Ishikawa (cell line): Measurements from ENCODE around the gene CSNK1E.

Source experiments
- CEBPB ChIP-seq: IDR thresholded peaks from 2 replicates; pipeline ENCODE4 v1.6.1; 2012
- CREB1 ChIP-seq: IDR thresholded peaks from 2 replicates; pipeline ENCODE4 v1.6.1; 2012; ENCODE audit warnings: low read depth
- RAD21 ChIP-seq: IDR thresholded peaks from 2 replicates; pipeline ENCODE4 v1.6.1; 2012; ENCODE audit warnings: low read depth
- TAF1 ChIP-seq: IDR thresholded peaks from 2 replicates; pipeline ENCODE4 v1.6.1; 2012; ENCODE audit warnings: low read depth, mild to moderate bottlenecking
- TEAD4 ChIP-seq: IDR thresholded peaks from 2 replicates; pipeline ENCODE4 v1.6.1; 2012
- YY1 ChIP-seq: IDR thresholded peaks from 2 replicates; pipeline ENCODE4 v1.6.1; 2012; ENCODE audit warnings: low read depth
- ZBTB7A ChIP-seq: IDR thresholded peaks from 2 replicates; pipeline ENCODE4 v1.6.1; 2012; ENCODE audit warnings: low read depth
- TF ChIP-seq, protein P1 (sequence below): IDR thresholded peaks from 2 replicates; pipeline ENCODE4 v1.6.1; 2012
- TF ChIP-seq, protein P2 (sequence below): IDR thresholded peaks from 2 replicates; pipeline ENCODE4 v1.6.1; 2012; ENCODE audit warnings: low read depth, mild to moderate bottlenecking

- no peak for TF ChIP-seq RAD21
- TF ChIP-seq, protein P1, sequence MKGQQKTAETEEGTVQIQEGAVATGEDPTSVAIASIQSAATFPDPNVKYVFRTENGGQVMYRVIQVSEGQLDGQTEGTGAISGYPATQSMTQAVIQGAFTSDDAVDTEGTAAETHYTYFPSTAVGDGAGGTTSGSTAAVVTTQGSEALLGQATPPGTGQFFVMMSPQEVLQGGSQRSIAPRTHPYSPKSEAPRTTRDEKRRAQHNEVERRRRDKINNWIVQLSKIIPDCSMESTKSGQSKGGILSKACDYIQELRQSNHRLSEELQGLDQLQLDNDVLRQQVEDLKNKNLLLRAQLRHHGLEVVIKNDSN: no peak
- TF ChIP-seq, protein P2, sequence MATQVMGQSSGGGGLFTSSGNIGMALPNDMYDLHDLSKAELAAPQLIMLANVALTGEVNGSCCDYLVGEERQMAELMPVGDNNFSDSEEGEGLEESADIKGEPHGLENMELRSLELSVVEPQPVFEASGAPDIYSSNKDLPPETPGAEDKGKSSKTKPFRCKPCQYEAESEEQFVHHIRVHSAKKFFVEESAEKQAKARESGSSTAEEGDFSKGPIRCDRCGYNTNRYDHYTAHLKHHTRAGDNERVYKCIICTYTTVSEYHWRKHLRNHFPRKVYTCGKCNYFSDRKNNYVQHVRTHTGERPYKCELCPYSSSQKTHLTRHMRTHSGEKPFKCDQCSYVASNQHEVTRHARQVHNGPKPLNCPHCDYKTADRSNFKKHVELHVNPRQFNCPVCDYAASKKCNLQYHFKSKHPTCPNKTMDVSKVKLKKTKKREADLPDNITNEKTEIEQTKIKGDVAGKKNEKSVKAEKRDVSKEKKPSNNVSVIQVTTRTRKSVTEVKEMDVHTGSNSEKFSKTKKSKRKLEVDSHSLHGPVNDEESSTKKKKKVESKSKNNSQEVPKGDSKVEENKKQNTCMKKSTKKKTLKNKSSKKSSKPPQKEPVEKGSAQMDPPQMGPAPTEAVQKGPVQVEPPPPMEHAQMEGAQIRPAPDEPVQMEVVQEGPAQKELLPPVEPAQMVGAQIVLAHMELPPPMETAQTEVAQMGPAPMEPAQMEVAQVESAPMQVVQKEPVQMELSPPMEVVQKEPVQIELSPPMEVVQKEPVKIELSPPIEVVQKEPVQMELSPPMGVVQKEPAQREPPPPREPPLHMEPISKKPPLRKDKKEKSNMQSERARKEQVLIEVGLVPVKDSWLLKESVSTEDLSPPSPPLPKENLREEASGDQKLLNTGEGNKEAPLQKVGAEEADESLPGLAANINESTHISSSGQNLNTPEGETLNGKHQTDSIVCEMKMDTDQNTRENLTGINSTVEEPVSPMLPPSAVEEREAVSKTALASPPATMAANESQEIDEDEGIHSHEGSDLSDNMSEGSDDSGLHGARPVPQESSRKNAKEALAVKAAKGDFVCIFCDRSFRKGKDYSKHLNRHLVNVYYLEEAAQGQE: no peak
- TF ChIP-seq YY1: no peak
- TF ChIP-seq TAF1: no peak
- TF ChIP-seq ZBTB7A: no peak
- no peak for TF ChIP-seq TEAD4
- TF ChIP-seq CREB1: no peak
- TF ChIP-seq CEBPB: no peak
Observed at GRCh38 chr22:38270091-38270992, 46.9 kb downstream of the CSNK1E start.
